ENCODE measurements around the gene APLN. TPM values are rescaled to one million over a fixed set of nuclear protein-coding genes. Genes with fewer than 3 reads are reported as not detected.

The APLN gene
- total RNA-seq, 1 experiment from 2014 or later, result not detected

- no peak overlapping the region for H2AFZ ChIP-seq (ENCODE audit: low read length)
- H3K79me2 ChIP-seq (ENCODE audit: low read length), result no peaks in the 10 kb centered on the region
- H3K27me3 ChIP-seq (ENCODE audit: low read length), result no peaks in the 10 kb centered on the region
- no peak overlapping the region for H3K9ac ChIP-seq (ENCODE audit: low read length)
- no peak for DNase-seq
- H3K4me2 ChIP-seq (ENCODE audit: low read depth, low read length, poor library complexity, severe bottlenecking), result no peak overlapping the region
- no peaks in the 10 kb centered on the region for H3K4me1 ChIP-seq (ENCODE audit: low read length)
- no peaks in the 10 kb centered on the region for H4K20me1 ChIP-seq (ENCODE audit: insufficient read depth, low read depth, low read length)
- no peaks in the 10 kb centered on the region for H3K9me3 ChIP-seq (ENCODE audit: low read length)
- H3K4me3 ChIP-seq (ENCODE audit: low read length), result no peak overlapping the region
- no peaks in the 10 kb centered on the region for H3K9me2 ChIP-seq (replicated peaks; ENCODE audit: insufficient read depth, low read length)
- H3K27ac ChIP-seq (ENCODE audit: low read length), result no peak overlapping the region
- H3K36me3 ChIP-seq (ENCODE audit: insufficient read depth, low read length), result no peaks in the 10 kb centered on the region
Measured at GRCh38 chrX:129626026-129626425, 28.7 kb downstream of the APLN start.

- Histone ChIP-seq H3K4me2 (ENCODE audit: low read depth, low read length, poor library complexity, severe bottlenecking) (no peak overlapping the region), H4K20me1 (ENCODE audit: insufficient read depth, low read depth, low read length) (no peaks in the 10 kb centered on the region), H3K9me2 (replicated peaks; ENCODE audit: insufficient read depth, low read length) (no peaks in the 10 kb centered on the region), H3K4me3 (ENCODE audit: low read length) (no peak overlapping the region), H3K9me3 (ENCODE audit: low read length) (no peaks in the 10 kb centered on the region), H3K9ac (ENCODE audit: low read length) (no peak overlapping the region), H3K79me2 (ENCODE audit: low read length) (no peaks in the 10 kb centered on the region), H3K36me3 (ENCODE audit: insufficient read depth, low read length) (no peaks in the 10 kb centered on the region), H2AFZ (ENCODE audit: low read length) (no peak overlapping the region), H3K4me1 (ENCODE audit: low read length) (no peaks in the 10 kb centered on the region), H3K27ac (ENCODE audit: low read length) (no peak overlapping the region), H3K27me3 (ENCODE audit: low read length) (no peaks in the 10 kb centered on the region)
- DNase-seq, result no peak
Measured at GRCh38 chrX:129622757-129623301, 31.9 kb downstream of the APLN start.

- H2AFZ ChIP-seq (ENCODE audit: low read length), result no peak overlapping the region
- H3K27me3 ChIP-seq (ENCODE audit: low read length), result no peaks in the 10 kb centered on the region
- no peaks in the 10 kb centered on the region for H3K79me2 ChIP-seq (ENCODE audit: low read length)
- no peaks in the 10 kb centered on the region for H3K9me2 ChIP-seq (replicated peaks; ENCODE audit: insufficient read depth, low read length)
- no peaks in the 10 kb centered on the region for H3K4me1 ChIP-seq (ENCODE audit: low read length)
- H3K9ac ChIP-seq (ENCODE audit: low read length), result no peak overlapping the region
- H3K36me3 ChIP-seq (ENCODE audit: insufficient read depth, low read length), result no peaks in the 10 kb centered on the region
- H3K4me3 ChIP-seq (ENCODE audit: low read length), result no peak overlapping the region
- H3K9me3 ChIP-seq (ENCODE audit: low read length), result no peaks in the 10 kb centered on the region
- DNase-seq, result no peak
- H3K27ac ChIP-seq (ENCODE audit: low read length), result no peak overlapping the region
- no peaks in the 10 kb centered on the region for H4K20me1 ChIP-seq (ENCODE audit: insufficient read depth, low read depth, low read length)
- no peak overlapping the region for H3K4me2 ChIP-seq (ENCODE audit: low read depth, low read length, poor library complexity, severe bottlenecking)
Measured at GRCh38 chrX:129618997-129619396, 35.8 kb downstream of the APLN start.

- Histone ChIP-seq H3K36me3 (ENCODE audit: insufficient read depth, low read length) (no peaks in the 10 kb centered on the region), H3K9me3 (ENCODE audit: low read length) (no peaks in the 10 kb centered on the region), H3K4me2 (ENCODE audit: low read depth, low read length, poor library complexity, severe bottlenecking) (no peak overlapping the region), H3K79me2 (ENCODE audit: low read length) (no peaks in the 10 kb centered on the region), H2AFZ (ENCODE audit: low read length) (no peak overlapping the region), H3K9ac (ENCODE audit: low read length) (no peak overlapping the region), H3K27me3 (ENCODE audit: low read length) (no peaks in the 10 kb centered on the region), H3K9me2 (replicated peaks; ENCODE audit: insufficient read depth, low read length) (no peaks in the 10 kb centered on the region), H3K4me3 (ENCODE audit: low read length) (no peak overlapping the region), H4K20me1 (ENCODE audit: insufficient read depth, low read depth, low read length) (no peaks in the 10 kb centered on the region), H3K27ac (ENCODE audit: low read length) (no peak overlapping the region), H3K4me1 (ENCODE audit: low read length) (no peaks in the 10 kb centered on the region)
- no peak for DNase-seq
Measured at GRCh38 chrX:129617420-129617819, 37.3 kb downstream of the APLN start.

- Histone ChIP-seq H3K36me3 (ENCODE audit: insufficient read depth, low read length) (no peaks in the 10 kb centered on the region), H3K9me3 (ENCODE audit: low read length) (no peaks in the 10 kb centered on the region), H3K4me3 (ENCODE audit: low read length) (no peak overlapping the region), H3K9me2 (replicated peaks; ENCODE audit: insufficient read depth, low read length) (no peaks in the 10 kb centered on the region), H3K4me1 (ENCODE audit: low read length) (no peaks in the 10 kb centered on the region), H4K20me1 (ENCODE audit: insufficient read depth, low read depth, low read length) (no peaks in the 10 kb centered on the region), H3K79me2 (ENCODE audit: low read length) (no peaks in the 10 kb centered on the region), H3K4me2 (ENCODE audit: low read depth, low read length, poor library complexity, severe bottlenecking) (no peak overlapping the region), H3K27me3 (ENCODE audit: low read length) (no peaks in the 10 kb centered on the region), H2AFZ (ENCODE audit: low read length) (no peak overlapping the region), H3K27ac (ENCODE audit: low read length) (no peak overlapping the region), H3K9ac (ENCODE audit: low read length) (no peak overlapping the region)
- DNase-seq, result no peak
Measured at GRCh38 chrX:129614481-129615255, 40.1 kb downstream of the APLN start.

GRCh38 chrX:129613596-129613995, 41.2 kb downstream of the APLN start:
- Histone ChIP-seq H3K4me2 (ENCODE audit: low read depth, low read length, poor library complexity, severe bottlenecking) (no peak overlapping the region), H3K9me2 (replicated peaks; ENCODE audit: insufficient read depth, low read length) (no peaks in the 10 kb centered on the region), H3K4me3 (ENCODE audit: low read length) (no peak overlapping the region), H3K9ac (ENCODE audit: low read length) (no peak overlapping the region), H3K27ac (ENCODE audit: low read length) (no peak overlapping the region), H3K36me3 (ENCODE audit: insufficient read depth, low read length) (no peaks in the 10 kb centered on the region), H3K79me2 (ENCODE audit: low read length) (no peaks in the 10 kb centered on the region), H3K27me3 (ENCODE audit: low read length) (no peaks in the 10 kb centered on the region), H3K4me1 (ENCODE audit: low read length) (no peaks in the 10 kb centered on the region), H3K9me3 (ENCODE audit: low read length) (no peaks in the 10 kb centered on the region), H2AFZ (ENCODE audit: low read length) (no peak overlapping the region), H4K20me1 (ENCODE audit: insufficient read depth, low read depth, low read length) (no peaks in the 10 kb centered on the region)
- no peak for DNase-seq

GRCh38 chrX:129612396-129612795, 42.4 kb downstream of the APLN start:
- Histone ChIP-seq H3K9ac (ENCODE audit: low read length) (no peak overlapping the region), H3K4me1 (ENCODE audit: low read length) (no peaks in the 10 kb centered on the region), H3K27ac (ENCODE audit: low read length) (no peak overlapping the region), H3K9me2 (replicated peaks; ENCODE audit: insufficient read depth, low read length) (no peaks in the 10 kb centered on the region), H3K4me2 (ENCODE audit: low read depth, low read length, poor library complexity, severe bottlenecking) (no peak overlapping the region), H4K20me1 (ENCODE audit: insufficient read depth, low read depth, low read length) (no peaks in the 10 kb centered on the region), H3K79me2 (ENCODE audit: low read length) (no peaks in the 10 kb centered on the region), H3K36me3 (ENCODE audit: insufficient read depth, low read length) (no peaks in the 10 kb centered on the region), H3K9me3 (ENCODE audit: low read length) (no peaks in the 10 kb centered on the region), H3K4me3 (ENCODE audit: low read length) (no peak overlapping the region), H2AFZ (ENCODE audit: low read length) (no peak overlapping the region), H3K27me3 (ENCODE audit: low read length) (no peaks in the 10 kb centered on the region)
- no peak for DNase-seq

- Histone ChIP-seq H3K27me3 (ENCODE audit: low read length) (no peaks in the 10 kb centered on the region), H3K27ac (ENCODE audit: low read length) (no peak overlapping the region), H3K9me2 (replicated peaks; ENCODE audit: insufficient read depth, low read length) (no peaks in the 10 kb centered on the region), H3K79me2 (ENCODE audit: low read length) (no peaks in the 10 kb centered on the region), H3K4me2 (ENCODE audit: low read depth, low read length, poor library complexity, severe bottlenecking) (no peak overlapping the region), H2AFZ (ENCODE audit: low read length) (no peak overlapping the region), H4K20me1 (ENCODE audit: insufficient read depth, low read depth, low read length) (no peaks in the 10 kb centered on the region), H3K9ac (ENCODE audit: low read length) (no peak overlapping the region), H3K4me3 (ENCODE audit: low read length) (no peak overlapping the region), H3K36me3 (ENCODE audit: insufficient read depth, low read length) (no peaks in the 10 kb centered on the region), H3K9me3 (ENCODE audit: low read length) (no peaks in the 10 kb centered on the region), H3K4me1 (ENCODE audit: low read length) (peaks cover 7% of the 10 kb centered on the region)
- DNase-seq, result peak; percentile 48
Measured at GRCh38 chrX:129609395-129609794, 45.4 kb downstream of the APLN start.
